Naive thymus-derived CD4-positive, alpha-beta T cell (primary cell): ENCODE results near the gene PHF20. TPM values are rescaled to one million over a fixed set of nuclear protein-coding genes. Genes with fewer than 3 reads are reported as not detected.

Experiments used
- ATAC-seq: fragments of 150-1000 bp; cut with Tn5 transposase; 2 replicates; pipeline ENCODE4 v1.10.0; 2021; ENCODE audit warnings: mild to moderate bottlenecking, moderate library complexity
- CTCF ChIA-PET: fragments of 350-600 bp; sonication (Branson Sonifier 250); formaldehyde crosslinking; loops from one replicate; lab custom pipeline; 2021; ENCODE audit warnings: antibody characterized with exemption; lab: Charles Lee
- POLR2A ChIA-PET: fragments of 350-600 bp; sonication (Branson Sonifier 250); formaldehyde crosslinking; loops from one replicate; lab custom pipeline; 2021; ENCODE audit warnings: antibody characterized with exemption, inconsistent platforms; lab: Charles Lee
- DNase-seq, 9 donors: peaks; one replicate each; pipeline versions ENCODE4 v3.0.0 to v3.0.0-alpha.2; 2020 to 2022; ENCODE audit warnings: mixed read lengths in 1 of 9
- H3K27ac ChIP-seq: one replicate; pipeline ENCODE4 v1.7.0; 2013; ENCODE audit warnings: mild to moderate bottlenecking, low read depth, low read length, moderate library complexity
- H3K27me3 ChIP-seq, 2 donors: one replicate each; pipeline ENCODE4 v1.7.0; 2013; ENCODE audit warnings: low read length in 2 of 2, mild to moderate bottlenecking in 2 of 2, moderate library complexity in 2 of 2; ENCODE audit not compliant: control insufficient read depth in 2 of 2, insufficient read depth in 2 of 2
- H3K36me3 ChIP-seq, 3 experiments: 1 replicate in 2 of 3; 2 replicates in 1 of 3; pipeline ENCODE4 v1.7.0; 2013; ENCODE audit warnings: low read length in 3 of 3, mild to moderate bottlenecking in 3 of 3, moderate library complexity in 1 of 3; ENCODE audit not compliant: insufficient read depth in 3 of 3, control insufficient read depth in 2 of 3
- H3K4me1 ChIP-seq, 2 donors: one replicate each; pipeline ENCODE4 v1.7.0; 2013; ENCODE audit warnings: low read length in 2 of 2, mild to moderate bottlenecking in 2 of 2, moderate library complexity in 1 of 2; ENCODE audit not compliant: control insufficient read depth in 2 of 2, insufficient read depth in 2 of 2
- H3K4me3 ChIP-seq: 2 replicates; pipeline ENCODE4 v1.7.0; 2013; ENCODE audit warnings: mild to moderate bottlenecking, low read length
- H3K9me3 ChIP-seq, 3 experiments: 1 replicate in 2 of 3; 2 replicates in 1 of 3; pipeline ENCODE4 v1.7.0; 2013; ENCODE audit warnings: low read length in 3 of 3; ENCODE audit not compliant: control insufficient read depth in 2 of 3
- H3K27ac Mint-ChIP-seq, 9 donors: one replicate each; pipeline ENCODE4 v1.8.0; 2020 to 2022; ENCODE audit warnings: mixed read lengths in 9 of 9, mild to moderate bottlenecking in 8 of 9, moderate library complexity in 5 of 9, inconsistent platforms in 2 of 9
- H3K27me3 Mint-ChIP-seq, 5 donors: one replicate each; pipeline ENCODE4 v1.8.0; 2021 to 2022; ENCODE audit warnings: mixed read lengths in 5 of 5, mild to moderate bottlenecking in 1 of 5
- H3K36me3 Mint-ChIP-seq, 5 donors: one replicate each; pipeline ENCODE4 v1.8.0; 2020 to 2022; ENCODE audit warnings: mixed read lengths in 5 of 5, mild to moderate bottlenecking in 3 of 5, inconsistent platforms in 1 of 5
- H3K4me1 Mint-ChIP-seq, 7 donors: one replicate each; pipeline ENCODE4 v1.8.0; 2020 to 2022; ENCODE audit warnings: mixed read lengths in 7 of 7, mild to moderate bottlenecking in 3 of 7, inconsistent platforms in 1 of 7
- H3K4me3 Mint-ChIP-seq, 10 donors: one replicate each; pipeline ENCODE4 v1.8.0; 2020 to 2022; ENCODE audit warnings: mild to moderate bottlenecking in 10 of 10, mixed read lengths in 10 of 10, moderate library complexity in 6 of 10, inconsistent platforms in 2 of 10
- H3K9me3 Mint-ChIP-seq, 11 donors: one replicate each; pipeline ENCODE4 v1.8.0; 2020 to 2022; ENCODE audit warnings: mixed read lengths in 11 of 11, mild to moderate bottlenecking in 4 of 11, inconsistent platforms in 1 of 11, moderate library complexity in 1 of 11
- intact Hi-C, 2 donors: fragments of 100-400 bp; cut with micrococcal nuclease; formaldehyde crosslinking; loops; one replicate each; pipeline ENCODE4 v1.15.1; 2023
- polyA plus RNA-seq, 2 donors: library from polyadenylated mRNA; unstranded; fragments of 300-500 nt; fragmentation: Illumina TruSeq; gene quantifications; one replicate each; pipeline ENCODE4 v1.2.3, GENCODE V29; 2021
- total RNA-seq, 6 experiments: library from RNA in 5 of 6; stranded (reverse) in 5 of 6; gene quantifications; 1 replicate in 5 of 6; 2 replicates in 1 of 6; pipeline ENCODE4 v1.2.3 and lab custom pipeline; 2021 to 2026

The PHF20 gene
- total and polyA plus RNA-seq, 7 experiments from 2014 or later, result 57.5 to 157 (median 99.9) TPM

- Mint-ChIP-seq H3K36me3 (peaks cover 1 to 22% (median 12%) of the 10 kb centered on the region in 5 donors), H3K27ac (peak overlapping the region; percentile 13 to 99 (median 94)), H3K27me3 (no peaks in the 10 kb centered on the region), H3K4me3 (peak overlapping the region in 8 of 10 donors; percentile 23 to 68 (median 52)), H3K9me3 (no peaks in the 10 kb centered on the region), H3K4me1 (peaks cover 8 to 61% (median 52%) of the 10 kb centered on the region in 7 donors)
- intact Hi-C loops, result loop anchor here in 1 of 2 donors (2.0 kb wide), 1 partner anchor 22 kb away; no protein-coding TSS in a partner anchor
- Histone ChIP-seq H3K4me1 (peaks cover 7 to 29% of the 10 kb centered on the region in 2 donors), H3K36me3 (peaks cover 0 to 12% (median 0%) of the 10 kb centered on the region in 3 experiments), H3K9me3 (no peaks in the 10 kb centered on the region), H3K4me3 (no peak overlapping the region), H3K27ac (peak overlapping the region; percentile 82), H3K27me3 (no peaks in the 10 kb centered on the region)
- DNase-seq (peak in 6 of 9 donors; percentile 18 to 69 (median 65)), ATAC-seq (peak; percentile 90)
- ChIA-PET POLR2A (interaction anchor here (6.3 kb wide), 1 partner anchor 54 kb away, joined by 41 read pairs; the partner anchor contains the start of gene RBM39), CTCF (interaction anchor here (1.1 kb wide), 1 partner anchor 333 kb away, joined by 3 read pairs; no protein-coding TSS in a partner anchor)
Observed at GRCh38 chr20:35796571-35796970, 24.8 kb downstream of the PHF20 start.

- no peak for DNase-seq
- Mint-ChIP-seq H3K9me3 (no peaks in the 10 kb centered on the region), H3K27ac (peak overlapping the region in 8 of 9 donors; percentile 68 to 89 (median 82)), H3K4me1 (peaks cover 3 to 28% (median 23%) of the 10 kb centered on the region in 7 donors), H3K4me3 (no peak overlapping the region), H3K27me3 (no peaks in the 10 kb centered on the region), H3K36me3 (peaks cover 5 to 23% (median 9%) of the 10 kb centered on the region in 5 donors)
- H3K4me3 ChIP-seq, result no peak overlapping the region
- CTCF ChIA-PET, result interaction anchor here (0.6 kb wide), 2 partner anchors 9 to 29 kb away, joined by 3 read pairs; no protein-coding TSS in a partner anchor
- intact Hi-C loops, result no loop called here
- peak overlapping the region; percentile 16 for H3K27ac ChIP-seq
- POLR2A ChIA-PET, result interaction anchor here (2.6 kb wide), 1 partner anchor 59 kb away, joined by 18 read pairs; the partner anchor contains the start of gene RBM39
- H3K4me1 ChIP-seq, result peaks cover 0 to 9% of the 10 kb centered on the region in 2 donors
- ATAC-seq, result no peak
- H3K27me3 ChIP-seq, result no peaks in the 10 kb centered on the region
- H3K36me3 ChIP-seq, result peaks cover 0 to 37% (median 0%) of the 10 kb centered on the region in 3 experiments
- H3K9me3 ChIP-seq, result no peaks in the 10 kb centered on the region
Observed at GRCh38 chr20:35801865-35802264, 30.1 kb downstream of the PHF20 start.

- Histone ChIP-seq H3K4me3 (no peak overlapping the region), H3K27ac (no peak overlapping the region), H3K9me3 (no peaks in the 10 kb centered on the region), H3K36me3 (peaks cover 0 to 30% (median 4%) of the 10 kb centered on the region in 3 experiments), H3K4me1 (no peaks in the 10 kb centered on the region), H3K27me3 (no peaks in the 10 kb centered on the region)
- intact Hi-C loops, result no loop called here
- ChIA-PET POLR2A (no interaction called here), CTCF (interaction anchor here (0.6 kb wide), 1 partner anchor 77 kb away, joined by 3 read pairs; no protein-coding TSS in a partner anchor)
- no peak for ATAC-seq
- no peaks in the 10 kb centered on the region for H3K9me3 Mint-ChIP-seq
- peaks cover 6 to 31% (median 17%) of the 10 kb centered on the region in 5 donors for H3K36me3 Mint-ChIP-seq
- H3K27me3 Mint-ChIP-seq, result no peaks in the 10 kb centered on the region
- H3K27ac Mint-ChIP-seq, result peak overlapping the region in 1 of 9 donors; percentile 17
- DNase-seq, result no peak
- H3K4me3 Mint-ChIP-seq, result no peak overlapping the region
- H3K4me1 Mint-ChIP-seq, result peaks cover 7 to 32% (median 23%) of the 10 kb centered on the region in 7 donors
Observed at GRCh38 chr20:35806075-35806474, 34.3 kb downstream of the PHF20 start.

- no peak for DNase-seq
- no peaks in the 10 kb centered on the region for H3K4me1 ChIP-seq
Observed at GRCh38 chr20:35807877-35808276, 36.1 kb downstream of the PHF20 start.

GRCh38 chr20:35820715-35821114 lies 48.9 kb downstream of the PHF20 start:
- Mint-ChIP-seq H3K27me3 (no peaks in the 10 kb centered on the region), H3K4me1 (peaks cover 16 to 43% (median 37%) of the 10 kb centered on the region in 7 donors), H3K36me3 (peaks cover 0 to 30% (median 19%) of the 10 kb centered on the region in 5 donors), H3K27ac (peak overlapping the region in 6 of 9 donors; percentile 2 to 88 (median 46)), H3K9me3 (no peaks in the 10 kb centered on the region), H3K4me3 (no peak overlapping the region)
- H3K27me3 ChIP-seq, result no peaks in the 10 kb centered on the region
- peaks cover 3 to 5% (median 5%) of the 10 kb centered on the region in 3 experiments for H3K36me3 ChIP-seq
- H3K9me3 ChIP-seq, result no peaks in the 10 kb centered on the region
- POLR2A ChIA-PET, result interaction anchor here (2.2 kb wide), 1 partner anchor 78 kb away, joined by 7 read pairs; no protein-coding TSS in a partner anchor
- H3K4me1 ChIP-seq, result peaks cover 0 to 8% of the 10 kb centered on the region in 2 donors
- H3K4me3 ChIP-seq, result no peak overlapping the region
- ATAC-seq, result no peak
- no peak overlapping the region for H3K27ac ChIP-seq
- no peak for DNase-seq
- CTCF ChIA-PET, result no interaction called here
- intact Hi-C loops, result no loop called here

More at GRCh38 chr20:35807877-35808276, 36.1 kb downstream of the PHF20 start:
- no peak overlapping the region for H3K4me3 ChIP-seq
- no peaks in the 10 kb centered on the region for H3K27me3 ChIP-seq
- ChIA-PET CTCF (no interaction called here), POLR2A (no interaction called here)
- no peak overlapping the region for H3K27ac ChIP-seq
- H3K9me3 Mint-ChIP-seq, result no peaks in the 10 kb centered on the region
- H3K4me3 Mint-ChIP-seq, result no peak overlapping the region
- peaks cover 9 to 31% (median 16%) of the 10 kb centered on the region in 5 donors for H3K36me3 Mint-ChIP-seq
- no peaks in the 10 kb centered on the region for H3K9me3 ChIP-seq
- intact Hi-C loops, result no loop called here
- H3K27me3 Mint-ChIP-seq, result no peaks in the 10 kb centered on the region
- peak overlapping the region in 4 of 9 donors; percentile 0 to 13 (median 3) for H3K27ac Mint-ChIP-seq
- peaks cover 4 to 26% (median 16%) of the 10 kb centered on the region in 7 donors for H3K4me1 Mint-ChIP-seq
- ATAC-seq, result no peak
- peaks cover 0 to 21% (median 4%) of the 10 kb centered on the region in 3 experiments for H3K36me3 ChIP-seq

GRCh38 chr20:35821807-35822242 lies 50.0 kb downstream of the PHF20 start:
- H3K36me3 Mint-ChIP-seq, result peaks cover 0 to 30% (median 25%) of the 10 kb centered on the region in 5 donors
- no peaks in the 10 kb centered on the region for H3K27me3 Mint-ChIP-seq
- H3K9me3 ChIP-seq, result no peaks in the 10 kb centered on the region
- peak overlapping the region in 6 of 9 donors; percentile 0 to 77 (median 32) for H3K27ac Mint-ChIP-seq
- peaks cover 3 to 5% (median 4%) of the 10 kb centered on the region in 3 experiments for H3K36me3 ChIP-seq
- no peak for ATAC-seq
- H3K4me1 ChIP-seq, result peaks cover 0 to 8% of the 10 kb centered on the region in 2 donors
- no peaks in the 10 kb centered on the region for H3K27me3 ChIP-seq
- no peak for DNase-seq
- peaks cover 24 to 48% (median 40%) of the 10 kb centered on the region in 7 donors for H3K4me1 Mint-ChIP-seq
- no peaks in the 10 kb centered on the region for H3K9me3 Mint-ChIP-seq
- H3K4me3 Mint-ChIP-seq, result no peak overlapping the region
- no peak overlapping the region for H3K27ac ChIP-seq
- intact Hi-C loops, result no loop called here
- POLR2A ChIA-PET, result interaction anchor here (0.6 kb wide), 1 partner anchor 219 kb away, joined by 5 read pairs; no protein-coding TSS in a partner anchor
- no peak overlapping the region for H3K4me3 ChIP-seq
- CTCF ChIA-PET, result interaction anchor here (0.7 kb wide), 1 partner anchor 25 kb away, joined by 5 read pairs; no protein-coding TSS in a partner anchor
